Coronary artery (tissue), 2 donors: Measurements from ENCODE around the gene IRF8.

ENCODE experiments used
- DNase-seq: peaks from one replicate; pipeline ENCODE4 v3.0.0-alpha.2; 2017; ENCODE audit warnings: low spot score
- H3K27ac ChIP-seq, 2 donors: fragments of 200-600 bp; sonication (generic); one replicate each; pipeline ENCODE4 v1.5.1; 2016 to 2019
- H3K4me3 ChIP-seq: fragments of 200-600 bp; sonication (generic); 2 replicates; pipeline ENCODE4 v1.5.1; 2016; ENCODE audit warnings: mild to moderate bottlenecking, moderate library complexity
- TF ChIP-seq, protein P1 (sequence below): fragments of 200-600 bp; sonication (generic); IDR thresholded peaks from one replicate; pipeline ENCODE4 v1.5.1; 2019; ENCODE audit warnings: antibody characterized with exemption

The IRF8 gene

DNA sequence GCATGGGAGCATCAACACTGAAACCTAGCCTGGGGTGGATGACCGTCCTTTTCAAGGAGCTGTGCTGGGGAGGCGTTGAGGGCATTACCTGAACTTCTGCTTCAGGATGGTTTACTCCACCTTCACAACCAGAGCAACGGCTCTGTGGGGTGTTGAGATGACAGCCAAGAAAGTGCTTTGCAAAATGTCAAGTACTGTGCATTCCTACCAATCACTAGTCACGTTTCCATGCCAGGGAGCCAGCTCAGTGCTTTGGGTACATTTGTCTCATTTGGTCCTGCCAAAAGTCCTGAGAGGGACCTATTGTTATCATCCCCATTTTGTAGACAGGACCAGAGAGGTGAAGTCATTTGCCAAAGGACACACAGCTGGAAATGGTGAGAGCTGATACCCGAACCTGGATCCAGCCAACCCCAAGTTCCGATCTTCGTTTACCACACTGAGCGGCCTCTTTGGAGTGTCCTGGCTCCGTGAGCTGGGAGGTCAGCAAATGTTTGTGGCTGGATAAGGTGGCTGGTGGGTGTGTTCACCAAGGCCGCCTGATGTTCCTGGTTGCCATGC is 61.6 kb downstream of the IRF8 start:
- TF ChIP-seq, protein P1, sequence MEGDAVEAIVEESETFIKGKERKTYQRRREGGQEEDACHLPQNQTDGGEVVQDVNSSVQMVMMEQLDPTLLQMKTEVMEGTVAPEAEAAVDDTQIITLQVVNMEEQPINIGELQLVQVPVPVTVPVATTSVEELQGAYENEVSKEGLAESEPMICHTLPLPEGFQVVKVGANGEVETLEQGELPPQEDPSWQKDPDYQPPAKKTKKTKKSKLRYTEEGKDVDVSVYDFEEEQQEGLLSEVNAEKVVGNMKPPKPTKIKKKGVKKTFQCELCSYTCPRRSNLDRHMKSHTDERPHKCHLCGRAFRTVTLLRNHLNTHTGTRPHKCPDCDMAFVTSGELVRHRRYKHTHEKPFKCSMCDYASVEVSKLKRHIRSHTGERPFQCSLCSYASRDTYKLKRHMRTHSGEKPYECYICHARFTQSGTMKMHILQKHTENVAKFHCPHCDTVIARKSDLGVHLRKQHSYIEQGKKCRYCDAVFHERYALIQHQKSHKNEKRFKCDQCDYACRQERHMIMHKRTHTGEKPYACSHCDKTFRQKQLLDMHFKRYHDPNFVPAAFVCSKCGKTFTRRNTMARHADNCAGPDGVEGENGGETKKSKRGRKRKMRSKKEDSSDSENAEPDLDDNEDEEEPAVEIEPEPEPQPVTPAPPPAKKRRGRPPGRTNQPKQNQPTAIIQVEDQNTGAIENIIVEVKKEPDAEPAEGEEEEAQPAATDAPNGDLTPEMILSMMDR: no peak
- no peak for DNase-seq
- no peak overlapping the region for H3K27ac ChIP-seq
- H3K4me3 ChIP-seq: no peak overlapping the region

DNA sequence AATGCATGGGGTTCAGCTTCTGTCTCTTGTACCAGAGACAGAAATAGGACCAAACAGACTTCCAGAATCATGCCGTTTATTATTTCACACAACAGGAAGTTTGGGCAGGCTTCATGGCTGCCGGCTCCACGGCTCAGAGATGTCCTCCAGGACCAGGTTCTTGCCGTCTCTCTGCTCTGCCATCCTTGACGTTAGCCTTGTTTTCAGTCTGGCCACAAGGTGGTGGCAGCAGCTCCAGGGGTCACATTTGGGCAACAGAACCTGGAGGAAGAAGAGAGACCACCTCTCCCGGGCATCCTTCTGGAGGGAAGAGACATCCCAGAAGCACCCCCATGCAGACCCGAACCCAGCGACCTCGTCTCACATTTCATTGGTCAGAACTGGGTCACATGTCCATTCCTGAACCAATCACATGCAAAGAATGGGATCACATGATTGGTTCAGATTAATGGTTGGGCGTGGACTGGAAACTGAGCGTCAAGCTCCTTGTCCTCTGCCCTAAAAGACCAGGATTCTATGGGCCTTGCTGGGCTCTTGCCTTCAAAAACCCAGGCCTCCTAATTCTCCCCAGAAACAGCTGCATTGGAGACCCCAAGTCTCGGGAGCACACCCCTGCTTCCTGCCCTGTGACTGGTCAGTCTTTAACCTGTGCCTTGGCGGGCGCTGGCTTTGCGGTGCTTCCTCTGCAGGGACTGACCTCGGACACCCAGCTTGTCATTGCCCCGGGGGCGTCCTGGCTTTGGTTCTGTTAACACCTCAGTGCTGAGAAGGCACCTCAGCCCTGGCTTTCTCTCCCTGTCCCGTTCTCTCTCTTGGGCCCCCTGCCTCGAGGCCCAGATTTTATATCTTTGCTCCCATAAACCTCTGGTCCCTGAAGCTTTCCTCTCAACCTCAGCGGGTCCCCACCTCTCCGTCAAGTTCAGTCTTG is 63.3 kb downstream of the IRF8 start:
- no peak overlapping the region for H3K4me3 ChIP-seq
- no peak overlapping the region for H3K27ac ChIP-seq
- no peak for DNase-seq
- TF ChIP-seq, protein P1: no peak

DNA sequence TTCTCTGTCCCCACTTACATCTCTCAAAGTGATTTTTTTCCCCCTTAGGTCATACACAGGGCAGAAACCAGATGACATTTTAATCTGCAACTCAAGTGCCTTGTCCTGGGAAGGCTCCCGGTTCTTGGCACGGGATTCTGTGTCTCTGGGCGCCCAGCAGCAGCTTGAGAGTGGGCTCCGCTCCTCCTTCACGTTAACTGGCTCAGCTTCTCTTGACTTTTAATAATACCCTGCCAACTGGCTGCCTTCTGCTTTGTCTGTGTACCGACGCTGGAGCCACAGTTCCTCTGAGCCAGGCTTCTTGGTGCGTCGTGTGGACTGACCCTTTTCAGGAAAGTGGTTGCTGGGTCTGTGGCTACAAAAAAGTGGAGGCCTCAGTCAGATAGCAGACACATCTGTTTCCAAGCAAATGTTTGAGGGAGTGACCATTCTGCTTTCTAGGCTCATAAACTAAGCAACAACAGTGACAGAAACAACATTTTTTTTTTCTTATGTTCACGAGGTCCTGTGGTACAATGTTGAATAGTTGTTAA is 64.9 kb downstream of the IRF8 start:
- no peak for DNase-seq
- TF ChIP-seq, protein P1: no peak
- no peak overlapping the region for H3K27ac ChIP-seq
- no peak overlapping the region for H3K4me3 ChIP-seq

DNA sequence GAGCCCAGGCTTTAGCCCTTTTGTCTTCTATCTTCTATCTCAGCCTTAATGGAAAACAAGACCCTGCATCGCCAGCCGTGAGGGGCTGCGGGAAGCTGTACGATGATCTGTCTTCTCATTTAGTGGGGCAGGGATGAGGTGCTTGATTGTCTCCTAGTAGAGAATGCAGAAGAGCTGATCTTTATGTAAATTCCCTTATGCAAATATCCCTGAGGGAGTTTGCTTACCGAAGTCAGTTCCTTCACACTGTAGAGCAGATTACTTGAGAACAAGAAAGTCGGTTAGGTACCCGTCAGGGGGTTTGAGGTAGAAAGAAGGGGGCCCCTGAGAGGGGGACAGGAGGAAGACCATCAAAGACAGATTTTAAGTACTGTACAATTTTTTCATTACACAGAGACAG is 66.2 kb downstream of the IRF8 start:
- DNase-seq: no peak
- H3K27ac ChIP-seq: no peak overlapping the region
- no peak overlapping the region for H3K4me3 ChIP-seq
- TF ChIP-seq, protein P1: no peak

DNA sequence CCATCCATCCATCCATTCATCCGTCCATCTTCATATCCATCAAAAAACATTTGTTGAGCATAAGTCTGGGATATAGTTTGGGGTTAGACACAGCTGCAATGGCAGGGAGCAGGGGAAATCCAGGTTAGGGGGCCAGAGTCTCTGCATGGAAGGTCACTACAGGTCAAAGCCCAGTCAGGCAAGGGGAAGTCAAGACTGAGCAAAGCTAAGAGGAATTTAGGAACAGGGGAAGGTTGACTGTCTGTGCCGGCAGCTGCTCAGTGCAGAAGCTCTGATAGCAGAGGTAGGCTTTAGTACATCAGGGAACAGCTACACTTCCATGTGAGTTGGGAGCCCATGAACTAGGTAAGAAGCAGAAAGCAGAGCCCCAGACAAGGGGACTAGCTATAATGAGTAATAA is 68.1 kb downstream of the IRF8 start:
- H3K4me3 ChIP-seq: no peak overlapping the region
- DNase-seq: no peak
- no peak overlapping the region for H3K27ac ChIP-seq
- TF ChIP-seq, protein P1: no peak

DNA sequence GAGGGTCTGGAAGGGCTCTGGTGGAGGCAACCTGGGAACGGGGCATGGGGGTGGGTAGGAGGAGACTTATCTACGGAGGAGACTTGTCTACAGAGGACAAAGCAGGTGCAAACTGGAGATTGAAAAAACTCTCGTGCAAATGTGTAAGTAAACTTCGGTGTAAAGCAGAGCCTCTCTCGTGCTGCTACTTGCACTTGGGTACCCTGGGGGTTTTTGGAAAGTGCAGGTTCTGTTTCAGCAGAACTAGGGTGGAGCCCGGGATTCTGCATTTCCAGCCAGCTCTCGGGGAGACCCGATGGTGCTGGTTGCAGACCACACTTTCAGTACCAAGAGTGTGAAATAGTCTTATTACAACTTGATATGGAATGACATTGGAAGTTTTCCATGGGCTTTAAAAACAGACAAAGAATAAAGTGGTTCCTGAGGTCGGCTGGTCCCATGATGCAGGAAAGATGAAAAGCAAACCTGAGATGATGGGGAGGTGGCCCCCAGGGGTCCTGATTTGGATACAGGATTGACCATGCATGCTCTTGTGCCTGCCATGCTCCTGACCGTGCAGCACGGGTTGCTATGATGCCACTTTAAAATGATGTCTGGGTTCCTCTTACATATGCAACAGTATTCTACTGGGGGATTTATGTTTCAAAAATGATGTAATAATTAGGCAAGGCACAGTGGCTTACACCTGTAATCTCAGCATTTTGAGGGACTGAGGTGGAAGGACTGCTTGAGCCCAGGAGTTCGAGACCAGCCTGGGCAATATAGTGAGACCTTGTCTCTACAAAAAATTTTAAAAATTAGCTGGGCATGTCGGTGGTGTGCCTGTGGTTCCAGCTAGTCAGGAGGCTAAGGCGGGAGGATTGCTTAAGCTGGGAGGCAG is 69.3 kb downstream of the IRF8 start:
- H3K27ac ChIP-seq: no peak overlapping the region
- DNase-seq: no peak
- H3K4me3 ChIP-seq: no peak overlapping the region
- TF ChIP-seq, protein P1: no peak
